Superior temporal gyrus (tissue), 1 donor: Measurements from ENCODE around the gene STYXL1.

ENCODE experiments used
- DNase-seq: peaks from one replicate; pipeline ENCODE4 v3.0.0-alpha.2; 2016; ENCODE audit errors: extremely low spot score

Gene STYXL1

DNA sequence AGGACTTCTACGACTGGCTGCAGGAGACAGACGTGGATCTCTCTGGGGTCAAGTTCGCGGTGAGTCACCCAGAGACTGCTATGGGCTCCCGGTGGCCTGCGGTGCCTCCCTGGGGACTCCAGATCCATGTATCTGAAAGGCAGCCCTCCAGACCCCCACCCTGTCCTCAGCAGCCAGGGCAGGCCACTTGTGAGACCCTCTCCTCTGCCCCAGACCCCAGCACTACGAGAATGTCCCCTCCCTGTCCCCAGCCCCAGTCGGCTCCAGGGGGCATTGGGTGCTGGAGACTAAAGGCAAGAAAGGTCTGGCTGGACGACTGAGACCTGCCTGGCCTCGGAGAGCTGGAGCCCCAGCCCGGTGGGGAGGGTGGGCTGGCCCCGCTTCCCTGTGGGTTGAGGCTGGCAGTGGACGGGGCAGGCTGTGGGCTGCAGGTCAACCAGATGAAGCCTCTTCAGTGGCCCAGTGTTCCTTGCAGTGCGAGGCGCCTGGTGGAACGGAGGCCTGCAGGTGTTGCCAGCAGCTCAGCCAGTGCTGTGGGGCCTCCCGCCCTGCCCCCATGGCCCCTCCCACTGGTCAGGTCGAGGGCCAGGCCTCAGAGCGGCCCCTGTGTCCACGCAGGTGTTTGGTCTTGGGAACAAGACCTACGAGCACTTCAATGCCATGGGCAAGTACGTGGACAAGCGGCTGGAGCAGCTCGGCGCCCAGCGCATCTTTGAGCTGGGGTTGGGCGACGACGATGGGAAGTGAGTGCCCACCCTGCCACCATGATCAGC is 67.2 kb downstream of the STYXL1 start:
- no peak for DNase-seq

- no peak for DNase-seq
These were observed 67.9 kb downstream of the STYXL1 start for GRCh38 chr7:75979759-75980429.

DNA sequence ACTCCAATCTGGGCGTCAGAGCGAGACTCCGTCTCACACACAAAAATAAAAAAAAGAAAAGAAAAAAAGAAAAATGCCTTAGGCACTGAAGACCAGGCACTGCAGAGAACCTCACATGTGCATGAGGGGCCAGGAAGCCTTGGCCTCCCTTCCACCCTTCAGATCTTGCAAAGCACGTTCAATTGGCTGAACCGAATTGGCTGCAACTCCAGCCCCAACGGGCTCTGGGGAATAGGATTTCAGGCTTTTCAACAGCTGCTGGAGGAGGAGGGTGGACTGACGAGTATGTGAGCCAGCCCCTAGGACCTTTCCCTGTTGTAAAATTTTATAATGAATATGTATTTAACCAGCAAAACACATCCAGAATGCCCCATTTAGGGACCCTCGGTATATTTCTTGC is 70.1 kb downstream of the STYXL1 start:
- DNase-seq: no peak

DNA sequence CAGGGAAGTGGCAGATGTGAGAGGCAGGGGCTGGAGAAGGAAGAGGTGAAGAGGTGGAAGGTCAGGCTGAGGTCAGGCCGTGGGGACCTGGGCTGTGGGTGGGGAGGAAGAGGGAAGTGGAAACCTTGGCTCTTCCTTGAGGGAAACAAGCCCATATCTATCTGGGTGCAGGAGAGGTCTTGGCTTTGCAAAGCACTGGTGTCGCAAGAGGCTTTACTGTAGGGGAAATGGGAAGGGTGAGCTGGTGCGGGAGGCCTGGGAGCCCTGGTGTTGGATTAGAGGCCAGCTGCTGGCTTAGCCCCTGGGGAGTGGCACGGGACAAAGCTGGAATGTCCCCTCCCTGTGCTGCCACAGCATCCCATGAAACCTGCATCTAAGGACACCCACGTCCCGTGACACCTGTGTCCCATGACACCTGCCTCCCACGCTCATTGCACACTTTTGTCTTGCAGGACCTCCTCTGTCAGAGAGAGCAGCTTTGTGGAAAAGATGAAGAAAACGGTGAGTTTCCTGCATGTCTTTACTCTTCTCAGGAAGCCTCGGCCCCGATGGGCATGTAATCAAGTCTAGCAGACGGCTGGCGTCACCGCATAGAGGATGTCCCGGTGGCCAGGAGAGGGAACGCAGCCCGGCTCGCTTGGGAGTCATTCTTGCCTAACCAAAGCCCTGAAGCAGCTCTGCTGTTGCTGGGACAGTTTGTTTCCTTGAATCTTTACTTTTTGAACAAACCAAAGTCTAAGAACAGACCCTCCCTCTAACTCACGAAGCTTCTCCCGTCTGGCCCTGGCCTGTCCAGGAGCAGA is 75.6 kb downstream of the STYXL1 start:
- no peak for DNase-seq

DNA sequence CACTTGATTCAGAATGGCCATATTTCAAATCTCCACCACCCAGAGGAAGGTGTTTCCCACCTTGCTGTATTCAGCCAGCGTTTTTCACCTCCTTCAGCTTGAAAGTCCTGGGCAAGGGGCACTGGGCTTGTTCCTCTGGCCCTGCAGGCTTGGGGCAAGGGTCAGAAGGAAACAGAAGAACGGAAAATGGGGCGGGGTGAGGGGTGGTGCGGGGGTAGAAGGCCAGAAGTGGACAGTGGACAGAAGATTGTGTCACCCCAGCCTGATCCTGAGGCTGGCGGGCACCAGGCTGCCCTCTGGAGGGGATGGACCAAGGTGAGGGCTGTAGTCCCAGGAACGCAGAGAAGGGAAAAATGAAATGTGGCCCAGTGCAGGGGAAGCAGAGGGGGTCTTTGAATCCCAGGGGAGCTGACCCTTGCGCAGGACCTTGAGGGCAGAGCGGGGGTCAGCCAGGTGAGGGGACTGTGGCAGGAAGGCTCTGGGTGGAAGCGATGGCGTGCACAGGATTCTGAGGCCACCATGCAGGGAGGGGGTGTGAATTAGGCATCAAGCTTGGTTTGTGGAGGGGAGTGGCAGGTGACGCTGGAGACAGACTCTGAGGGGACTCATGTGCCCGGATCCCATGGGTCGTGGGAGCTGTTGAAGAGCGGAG is 76.4 kb downstream of the STYXL1 start:
- DNase-seq: no peak

DNA sequence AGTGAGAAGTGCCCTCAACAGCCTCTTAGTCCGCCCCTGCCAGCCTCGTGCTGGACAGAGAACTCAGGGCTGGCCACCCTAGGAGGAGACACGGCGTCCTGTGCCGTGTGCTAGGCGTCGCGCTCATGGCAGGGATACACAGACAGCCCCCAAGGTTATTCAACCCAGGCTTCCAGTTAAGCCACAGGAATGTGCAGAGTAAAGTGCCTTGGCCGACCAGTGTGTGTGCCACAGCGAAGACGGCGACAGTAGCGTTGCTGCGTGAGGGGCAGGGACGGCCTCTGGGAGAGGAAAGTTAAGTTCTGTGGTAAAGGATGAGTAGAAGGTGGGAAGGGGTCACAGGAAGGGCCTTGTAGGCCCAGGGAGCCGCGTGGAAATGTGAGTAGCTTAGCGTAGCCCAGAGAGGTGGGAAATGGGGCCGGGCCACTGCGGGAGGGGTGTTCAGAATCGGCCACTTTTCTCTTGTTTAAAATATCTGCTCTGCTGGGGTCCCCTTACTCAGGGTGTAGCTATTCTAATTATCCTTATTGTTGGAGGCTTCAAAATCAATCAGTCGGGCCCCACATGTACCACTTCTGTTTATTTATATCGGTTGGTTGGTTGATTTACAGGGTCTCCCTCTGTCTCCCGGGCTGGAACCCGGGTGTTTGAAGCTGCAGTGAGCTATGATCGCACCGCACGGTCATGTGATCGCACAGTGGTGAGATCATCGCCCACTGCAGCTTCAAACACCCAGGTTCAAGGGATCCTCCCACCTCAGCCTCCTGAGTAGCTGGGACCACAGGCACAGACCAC is 77.9 kb downstream of the STYXL1 start:
- DNase-seq: no peak

GRCh38 chr7:75969182-75969581 is 78.6 kb downstream of the STYXL1 start:
- DNase-seq: no peak

DNA sequence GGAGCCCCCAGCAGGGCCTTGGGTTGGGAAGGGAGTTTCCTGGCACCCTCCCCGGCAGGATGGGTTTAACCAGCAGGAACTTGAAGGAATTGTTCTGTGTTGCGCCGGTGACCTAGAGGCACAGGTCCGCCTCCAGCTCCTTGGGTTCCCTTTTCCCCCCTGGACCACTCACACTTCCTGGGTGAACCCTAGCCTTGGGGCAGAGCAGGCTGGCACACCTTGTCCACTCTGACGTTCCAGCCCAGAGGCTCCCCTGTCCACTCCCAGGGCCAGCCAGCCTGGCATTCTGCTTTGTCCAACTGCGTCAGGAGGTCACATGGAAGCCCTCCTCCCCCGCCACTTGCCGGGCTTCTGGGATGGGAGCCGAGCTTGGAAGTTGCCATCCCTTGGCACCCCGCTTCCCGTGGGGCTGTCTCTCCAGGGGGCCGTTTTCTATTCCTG is 79.2 kb downstream of the STYXL1 start:
- no peak for DNase-seq

GRCh38 chr7:75968012-75968411 is 79.8 kb downstream of the STYXL1 start:
- DNase-seq: no peak

GRCh38 chr7:75967487-75967997 is 80.3 kb downstream of the STYXL1 start:
- no peak for DNase-seq

- no peak for DNase-seq
These were observed 80.7 kb downstream of the STYXL1 start for GRCh38 chr7:75967055-75967454.

DNA sequence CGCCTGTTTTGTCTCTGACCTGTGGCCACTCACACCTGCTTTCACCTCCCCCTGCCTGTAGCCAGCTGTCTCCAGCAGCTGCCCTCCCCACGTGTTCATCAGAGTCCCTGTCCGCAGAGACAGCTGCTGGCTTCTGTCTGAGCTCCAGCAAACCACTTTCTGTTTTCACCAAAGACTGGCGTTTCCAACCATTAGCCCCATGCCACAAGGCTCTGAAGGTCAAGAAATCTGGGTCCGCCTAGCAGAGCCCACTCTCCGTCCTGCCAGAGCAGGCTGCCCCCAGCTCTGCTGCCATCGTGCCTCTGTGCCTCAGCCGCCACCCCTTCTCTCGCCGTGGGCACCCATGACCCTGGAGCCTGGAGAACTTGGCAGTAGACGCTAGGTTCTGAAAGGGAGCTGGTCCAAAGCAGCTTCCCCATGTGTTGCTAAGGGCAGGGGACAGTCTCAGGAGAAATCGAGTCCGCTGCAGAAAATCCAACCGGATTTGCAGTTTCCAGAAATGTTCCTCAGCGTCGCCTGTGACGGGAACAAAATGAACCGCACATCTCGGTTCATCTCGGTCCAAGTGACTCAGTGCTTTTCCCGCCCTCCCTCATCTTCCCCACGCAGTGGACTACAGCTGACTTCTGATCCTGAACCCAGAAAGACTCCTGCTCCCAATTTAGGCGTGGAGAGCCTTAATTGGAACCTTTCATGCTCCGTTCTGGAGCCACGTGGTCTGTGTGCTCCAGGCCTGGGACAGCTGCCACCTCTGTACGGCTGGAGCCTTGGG is 81.4 kb downstream of the STYXL1 start:
- DNase-seq: no peak

DNA sequence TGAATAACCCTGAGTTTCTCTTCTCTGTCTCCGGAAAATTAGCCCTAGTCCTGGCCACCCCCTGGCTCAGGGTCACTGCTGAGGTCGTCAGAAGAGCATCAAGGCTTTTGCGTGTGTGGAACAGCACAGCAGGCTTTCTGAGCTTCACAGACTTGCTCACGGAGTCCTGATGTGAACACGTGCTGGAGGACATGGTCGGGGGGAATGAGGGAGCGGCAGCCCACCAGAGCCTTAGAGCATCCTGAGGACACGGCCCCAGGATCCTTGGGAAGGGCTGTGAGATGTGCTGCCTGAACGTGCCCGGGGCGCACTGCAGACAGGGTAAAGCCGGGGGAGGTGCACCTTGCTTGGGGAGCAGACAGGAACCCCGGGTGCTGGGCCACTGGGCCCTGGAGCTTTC is 82.2 kb downstream of the STYXL1 start:
- no peak for DNase-seq

GRCh38 chr7:75963381-75963995 is 84.3 kb downstream of the STYXL1 start:
- DNase-seq: no peak

DNA sequence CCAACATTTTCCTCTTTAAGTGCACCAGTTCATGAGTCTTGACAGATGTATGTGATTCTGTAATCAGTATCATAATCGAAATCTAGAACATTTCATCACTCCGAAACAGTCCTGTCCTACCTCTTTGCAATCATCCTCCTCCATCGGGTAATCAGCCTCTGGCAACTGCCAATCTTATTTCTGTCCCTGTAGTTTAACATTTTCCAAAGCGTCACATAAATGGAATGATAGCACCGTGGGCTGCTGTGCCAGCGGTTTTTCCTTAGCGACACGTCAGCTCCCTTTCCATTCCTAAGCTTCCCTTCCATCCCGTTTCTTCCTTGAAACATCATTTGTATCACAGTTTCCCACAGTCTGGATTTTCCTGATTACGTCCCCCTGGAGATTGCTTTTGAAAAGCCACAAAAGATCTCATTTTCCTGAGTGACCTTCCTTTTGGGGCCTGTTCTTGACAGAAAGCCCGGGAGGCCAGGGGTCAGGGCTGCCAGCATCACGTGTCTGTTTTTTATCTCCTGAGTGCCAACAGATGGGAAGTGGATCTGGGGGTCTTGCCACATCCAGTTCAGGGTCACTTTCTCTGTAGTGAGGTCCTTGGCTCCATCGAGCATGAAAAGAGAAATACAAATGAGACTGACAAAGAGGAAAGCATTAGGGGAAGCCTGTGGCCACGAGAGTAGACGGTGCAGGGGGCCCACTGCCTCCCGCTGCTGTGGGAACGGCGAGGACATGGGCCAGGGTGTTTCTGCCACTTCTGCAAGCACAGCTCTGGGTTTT is 85.0 kb downstream of the STYXL1 start:
- DNase-seq: no peak

DNA sequence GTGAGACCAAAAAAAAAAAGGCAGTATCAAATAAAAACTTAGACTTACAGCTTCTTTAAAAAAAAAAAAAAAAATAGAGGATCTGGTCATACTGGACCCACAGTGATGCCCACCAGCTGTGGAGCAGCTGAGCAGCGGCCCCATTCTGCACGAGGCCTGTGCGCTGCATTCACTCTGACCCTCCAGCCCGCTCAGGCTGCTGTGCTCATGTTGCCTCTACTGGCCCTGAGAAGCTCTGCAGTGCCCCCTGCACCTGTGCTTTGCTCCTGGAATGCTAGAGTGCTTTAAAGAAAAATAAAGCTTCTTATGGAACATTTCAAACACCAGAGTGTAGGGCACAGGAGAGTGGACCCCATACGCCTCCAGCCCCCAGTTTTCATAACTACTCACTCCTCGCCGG is 86.6 kb downstream of the STYXL1 start:
- no peak for DNase-seq

GRCh38 chr7:75960372-75960771 is 87.4 kb downstream of the STYXL1 start:
- no peak for DNase-seq

- no peak for DNase-seq
These were observed 88.8 kb downstream of the STYXL1 start for GRCh38 chr7:75958802-75959543.
